Measurements from ENCODE around the gene SCLT1.

Gene SCLT1

DNA sequence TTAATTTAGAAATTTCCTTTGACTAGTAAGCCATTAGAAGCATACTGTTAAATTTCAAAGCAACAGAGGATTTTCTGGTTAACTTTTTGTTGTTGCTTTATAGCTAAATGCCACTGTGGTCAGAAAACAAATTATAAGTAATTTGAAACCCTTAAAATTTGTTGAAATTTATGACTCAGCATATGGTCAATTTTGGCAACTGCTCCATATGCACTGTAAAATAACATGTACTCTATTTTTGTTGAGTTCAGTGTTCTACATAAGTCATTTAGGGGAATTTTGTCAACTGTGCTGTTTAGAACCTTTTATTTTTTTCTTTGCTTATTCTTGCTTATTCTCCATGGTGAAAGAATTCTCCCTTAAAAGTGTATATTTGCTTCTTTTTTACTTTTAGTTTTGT, 28.6 kb downstream of the SCLT1 start:
- DNase-seq: no peak

DNA sequence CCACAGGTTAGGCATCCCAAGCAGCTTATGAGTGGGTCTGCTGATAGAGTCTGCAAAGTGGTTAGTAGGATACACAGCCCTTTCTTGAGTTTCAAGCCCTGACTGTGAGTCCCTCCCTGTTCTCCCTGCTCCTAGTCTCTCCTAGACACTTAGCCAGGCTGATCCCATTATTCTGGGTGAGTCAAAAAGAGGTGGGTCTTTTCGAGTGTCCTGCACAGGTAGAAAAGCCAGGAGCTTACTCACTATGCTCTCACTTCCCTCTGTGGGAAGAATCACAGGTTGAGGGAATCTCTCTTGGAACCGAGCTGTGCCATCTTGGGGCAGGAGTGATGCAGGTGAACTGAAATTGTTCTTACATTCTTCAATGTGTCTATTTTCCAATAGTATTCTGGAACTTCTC, 29.7 kb downstream of the SCLT1 start:
- no peak for DNase-seq

DNA sequence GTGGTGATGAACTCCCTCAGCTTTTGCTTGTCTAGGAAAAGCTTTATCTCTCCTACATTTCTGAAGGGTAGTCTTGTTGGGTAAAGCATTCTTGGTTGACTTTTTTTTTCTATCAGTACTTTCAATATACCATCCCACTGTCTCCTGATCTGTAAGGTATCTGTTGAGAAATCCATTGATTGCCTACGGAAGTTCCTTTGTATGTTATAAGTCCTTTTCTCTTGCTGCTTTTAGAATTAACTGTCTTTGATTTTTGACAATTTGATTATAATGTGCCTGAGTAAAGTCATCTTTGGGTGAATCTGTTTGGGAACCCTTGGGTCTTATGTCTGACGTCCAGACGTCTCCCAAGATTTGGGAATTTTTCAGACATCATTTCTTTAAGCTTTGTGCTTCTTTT, 30.8 kb downstream of the SCLT1 start:
- no peak for DNase-seq

DNA sequence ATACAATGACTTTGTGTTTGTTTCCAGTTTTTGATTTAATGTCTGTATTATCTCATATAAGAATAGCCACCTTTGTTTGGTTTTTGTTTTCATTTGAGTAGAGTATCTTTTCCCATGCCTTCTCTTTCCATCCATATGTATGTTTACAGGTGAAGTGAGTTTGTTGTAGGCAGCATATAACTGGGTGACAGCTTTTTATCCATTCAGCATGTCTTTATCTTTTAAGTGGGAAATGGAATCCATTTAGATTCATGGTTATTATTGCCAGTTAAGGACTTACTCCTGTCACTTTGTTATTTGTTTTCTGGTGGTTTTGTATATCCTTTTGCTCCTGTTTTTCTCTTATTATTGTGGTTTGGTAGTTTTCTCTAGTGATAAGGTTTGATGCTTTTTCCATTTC, 34.3 kb downstream of the SCLT1 start:
- DNase-seq: no peak

DNA sequence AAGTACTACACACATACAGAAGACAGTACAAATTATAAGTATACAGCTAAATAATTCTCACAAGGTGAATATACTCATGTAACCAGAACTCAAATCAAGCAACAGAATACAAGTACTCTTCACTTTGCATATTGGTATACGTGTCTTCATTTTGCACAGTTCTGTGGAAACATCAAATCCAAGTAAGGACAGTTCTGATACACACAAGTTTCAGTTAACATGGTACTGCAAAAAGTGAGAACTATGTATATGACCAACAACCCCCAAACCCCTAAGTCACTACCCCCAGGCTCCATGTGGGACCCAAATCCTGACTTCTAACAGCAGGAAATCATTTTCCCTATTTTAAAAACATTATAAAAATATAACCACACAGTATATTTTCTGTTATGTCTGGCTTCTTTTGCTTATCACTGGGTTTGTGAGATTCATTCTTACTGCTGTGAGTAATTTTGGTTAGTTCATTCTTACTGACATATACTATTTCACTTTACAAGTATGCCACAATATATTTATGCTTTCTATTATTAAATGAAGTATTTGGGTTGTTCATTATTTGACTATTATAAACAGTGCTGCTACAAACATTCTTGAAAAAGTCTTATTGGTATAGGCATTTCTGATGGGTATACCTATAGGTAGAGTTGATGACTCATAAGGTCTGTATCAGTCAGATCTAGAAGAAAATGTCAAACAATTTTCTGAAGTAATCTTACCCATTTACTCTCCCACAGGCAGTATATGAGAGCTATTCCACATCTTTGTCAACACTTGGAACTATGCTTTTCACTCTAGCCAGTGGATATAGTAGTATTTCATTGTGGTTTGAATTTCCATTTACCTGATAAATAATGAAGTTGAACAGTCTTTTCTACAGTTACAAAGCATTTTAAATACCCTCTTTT, 47.0 kb downstream of the SCLT1 start:
- no peak for DNase-seq

DNA sequence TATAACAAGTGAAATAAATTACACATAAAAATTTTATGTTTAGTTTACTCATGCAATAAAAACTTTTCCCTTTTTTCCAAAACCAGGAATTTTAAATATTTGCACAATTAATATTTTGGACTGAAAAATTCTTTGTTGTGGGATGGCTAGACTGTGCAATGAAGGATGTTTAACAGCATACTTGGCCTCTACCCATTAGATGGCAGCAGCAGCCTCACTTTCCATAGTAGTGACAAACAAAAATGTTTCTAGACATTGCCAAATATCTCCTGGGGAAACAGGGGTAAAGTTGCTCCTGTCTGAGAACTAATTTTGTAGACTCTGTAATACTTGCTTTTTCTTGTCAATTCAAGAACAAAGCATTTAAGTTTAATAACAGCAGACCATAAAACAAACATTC, 49.8 kb downstream of the SCLT1 start:
- DNase-seq: no peak

DNA sequence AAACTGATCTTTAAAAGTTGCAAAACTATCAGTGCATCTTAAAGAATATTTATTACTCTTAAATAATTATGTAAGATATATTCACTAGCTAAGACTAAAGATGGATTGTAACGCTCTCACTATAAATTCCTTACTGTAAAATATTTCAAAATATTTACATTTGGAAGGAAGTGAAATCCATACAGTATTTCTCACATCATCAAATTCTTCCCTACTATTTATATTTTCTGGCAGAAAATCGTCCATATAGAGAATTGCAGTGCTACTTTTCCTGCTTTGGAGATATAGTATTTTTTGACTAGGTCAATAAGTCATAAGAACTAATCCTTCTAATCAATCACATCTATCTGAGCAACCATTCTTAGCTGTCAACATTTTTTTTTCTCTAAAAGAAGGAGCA, 52.9 kb downstream of the SCLT1 start:
- DNase-seq: no peak

DNA sequence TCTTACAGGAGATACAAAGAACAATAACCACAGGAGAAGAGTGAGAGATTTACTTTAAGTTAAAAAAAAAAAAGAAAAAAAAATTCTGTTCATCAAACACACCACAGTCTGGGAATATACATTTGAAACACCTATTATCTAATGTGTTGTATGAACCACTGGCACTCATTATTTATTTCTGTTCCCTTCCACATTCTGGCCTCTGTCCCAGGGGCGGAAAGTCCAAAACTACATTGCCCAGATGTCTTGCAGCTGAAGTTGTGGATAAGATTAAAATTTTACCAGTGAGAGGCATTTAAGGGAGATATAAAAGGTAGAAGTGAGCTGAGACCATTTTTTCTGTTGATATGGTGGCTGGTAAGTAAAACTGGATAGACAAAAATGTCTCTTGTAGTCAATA, 56.2 kb downstream of the SCLT1 start:
- DNase-seq: no peak

DNA sequence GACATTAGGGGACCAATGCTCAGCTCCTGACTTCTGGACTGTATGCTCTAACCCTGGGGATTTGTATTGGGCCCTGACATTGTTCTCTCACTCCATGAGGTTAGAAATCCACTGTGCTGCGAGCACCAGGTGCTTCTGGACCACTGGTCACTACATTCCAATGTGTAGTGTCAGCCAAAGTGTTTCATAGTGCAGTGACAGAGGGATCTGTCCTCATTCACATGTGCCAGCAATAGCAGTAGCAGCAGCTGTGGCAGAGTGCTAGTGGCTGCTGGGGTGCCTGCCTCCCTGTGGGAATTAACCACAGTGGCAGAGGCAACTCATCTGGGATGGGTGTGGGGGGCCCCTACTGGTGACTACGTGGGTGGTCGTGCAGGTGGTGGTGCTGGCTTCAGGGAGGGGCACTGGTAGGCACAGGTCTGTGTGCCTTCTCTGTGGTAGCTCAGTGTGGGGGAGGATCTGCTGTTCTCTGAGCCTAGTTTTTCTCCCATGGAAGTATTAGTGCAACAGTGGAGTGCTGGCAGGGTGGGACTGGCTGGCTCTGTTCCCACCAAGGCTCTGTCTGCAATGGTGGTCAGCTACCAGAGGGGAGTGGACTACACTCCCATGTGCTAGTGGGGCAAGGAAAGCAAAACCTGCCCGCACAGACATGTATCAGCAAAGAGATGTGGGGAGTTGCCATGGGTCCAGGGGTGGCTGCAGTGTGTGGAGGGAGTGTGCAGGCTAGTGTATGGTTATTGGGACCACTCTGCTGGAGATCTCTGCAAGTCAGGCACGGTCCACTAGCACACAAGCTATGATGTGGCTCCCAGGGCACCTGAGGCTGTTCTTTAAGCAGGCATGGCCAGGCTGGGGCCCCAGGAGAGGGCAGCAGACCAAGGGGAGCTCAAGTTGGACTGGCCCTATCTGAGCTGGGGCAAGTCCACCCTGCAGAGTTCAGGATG, 78.5 kb downstream of the SCLT1 start:
- no peak for DNase-seq

DNA sequence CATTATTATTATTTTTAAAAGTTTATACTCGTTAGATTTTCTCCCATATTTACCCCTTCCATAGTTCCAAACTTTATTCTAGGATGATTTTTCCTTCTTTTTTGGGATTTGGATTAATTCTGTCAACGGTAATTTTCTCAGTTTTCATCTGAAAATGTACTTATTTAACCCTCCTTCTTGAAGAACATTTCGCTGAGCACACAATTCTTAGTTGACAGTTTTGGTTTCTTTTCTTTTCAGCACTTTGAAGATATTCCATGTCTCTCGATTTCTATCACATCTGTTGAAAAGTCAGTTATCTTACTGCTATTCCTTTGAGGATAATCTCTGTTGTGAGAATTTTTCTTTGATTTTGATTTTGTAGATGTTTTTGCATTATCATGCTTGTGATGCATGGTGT, 85.2 kb downstream of the SCLT1 start:
- no peak for DNase-seq

DNA sequence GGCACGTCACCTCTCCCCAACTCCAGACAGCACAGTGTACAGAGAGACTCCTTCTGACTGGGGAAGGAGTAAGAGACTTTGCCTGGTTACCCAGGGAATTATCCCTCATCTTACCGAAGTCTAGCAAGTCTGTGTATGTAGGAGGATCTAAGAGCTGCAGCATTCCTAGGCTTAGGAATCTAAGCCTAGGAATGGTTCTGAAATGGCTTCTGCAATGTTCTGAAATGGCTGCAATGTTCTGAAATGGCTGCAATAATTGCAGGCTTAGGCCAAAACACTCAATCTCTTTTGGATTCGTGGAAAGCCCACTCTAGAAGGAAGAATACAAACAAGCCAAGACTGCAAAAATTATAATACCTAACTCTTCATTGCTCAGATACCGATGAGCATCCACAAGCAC, 106.4 kb downstream of the SCLT1 start:
- no peak for DNase-seq

DNA sequence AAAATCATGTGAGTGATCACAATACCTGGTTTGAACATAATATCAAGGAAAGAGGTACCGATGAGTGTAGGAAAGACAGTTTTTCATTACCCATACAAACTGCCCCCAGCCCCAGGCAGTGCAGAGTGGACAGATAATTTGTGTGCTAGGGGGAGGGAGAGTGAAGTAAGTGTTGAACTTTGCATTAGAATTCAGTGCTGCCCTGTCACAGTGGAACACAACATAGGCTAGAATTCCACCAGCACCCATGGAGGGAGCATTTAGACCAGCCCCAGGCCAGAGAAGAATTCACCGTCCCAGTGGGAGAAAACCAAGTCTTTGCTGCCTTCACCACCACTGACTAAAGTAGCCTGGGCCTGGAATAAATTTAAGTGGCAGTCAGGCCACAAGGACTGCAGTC, 107.3 kb downstream of the SCLT1 start:
- DNase-seq: no peak

DNA sequence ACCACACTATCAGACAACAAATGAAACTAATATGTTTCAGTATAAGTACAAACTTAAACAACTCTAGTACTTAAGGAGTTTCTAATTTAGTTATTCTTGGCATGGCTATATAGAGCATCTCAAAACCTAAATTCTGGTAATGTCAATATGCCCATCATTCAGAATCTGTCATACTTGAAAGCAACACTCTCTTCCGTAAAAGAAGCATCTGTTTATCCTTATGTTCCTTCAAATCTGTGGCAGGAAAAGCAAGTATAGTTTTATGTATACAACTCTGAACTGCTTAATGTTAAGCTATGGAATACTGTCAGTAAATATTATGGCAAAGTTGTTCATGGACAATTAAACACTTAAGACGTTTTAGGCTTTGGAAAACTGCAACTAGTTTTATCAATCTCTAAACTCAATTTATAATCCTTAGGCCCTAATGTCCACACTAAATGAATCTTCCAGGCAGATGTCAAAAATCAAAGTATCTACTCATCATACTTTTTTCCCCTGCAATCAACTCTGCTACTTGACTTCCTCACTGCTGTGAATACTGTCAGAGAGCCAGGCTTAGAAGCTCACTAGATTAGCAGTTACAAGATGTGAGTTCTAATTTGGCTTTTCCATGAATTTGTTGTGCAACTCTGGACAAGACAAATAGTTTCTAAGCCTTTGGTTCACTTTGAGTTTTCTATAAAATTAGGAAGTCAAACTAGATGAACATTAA, 109.4 kb downstream of the SCLT1 start:
- no peak for DNase-seq

DNA sequence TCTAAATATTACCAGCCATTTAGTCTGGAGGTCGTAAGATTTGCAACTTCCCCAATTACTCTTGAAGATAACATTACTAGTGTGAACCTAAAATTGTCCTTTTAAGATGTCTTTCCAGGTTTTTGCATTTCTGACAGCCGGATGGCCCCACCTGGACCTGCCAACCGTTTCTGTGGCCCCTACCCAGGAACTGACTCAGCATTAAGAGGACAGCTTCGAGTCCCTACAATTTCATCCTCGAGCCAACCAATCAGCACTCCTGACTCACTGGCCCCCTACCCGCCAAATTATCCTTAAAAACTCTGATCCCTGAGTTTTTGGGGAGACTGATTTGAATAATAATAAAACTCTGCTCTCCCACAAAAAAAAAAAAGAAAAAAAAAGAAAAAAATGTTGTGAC, 112.0 kb downstream of the SCLT1 start:
- DNase-seq: no peak

DNA sequence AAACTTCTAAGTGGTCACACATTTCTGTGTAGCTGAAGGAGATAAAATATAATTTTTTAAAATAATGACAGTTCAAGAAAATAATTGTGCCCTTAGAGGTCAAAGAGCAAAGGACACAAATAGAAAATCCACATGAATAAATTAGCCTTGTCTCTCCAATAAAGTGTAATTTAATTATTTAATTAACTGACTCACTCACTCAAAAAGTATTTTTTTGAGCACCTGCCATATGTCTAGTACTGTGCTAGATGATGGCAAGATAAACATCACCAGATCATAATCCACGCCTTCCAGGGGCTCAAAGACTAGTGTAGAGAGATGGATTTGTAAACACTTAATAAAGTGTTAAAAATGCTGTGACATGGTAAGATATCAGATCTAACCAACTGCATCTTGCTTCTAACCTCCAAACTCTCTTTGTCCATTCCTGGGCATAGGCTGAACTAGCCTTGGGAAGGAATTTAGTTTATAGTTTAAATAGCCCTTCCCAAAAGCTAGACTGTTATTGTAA, 112.5 kb downstream of the SCLT1 start:
- DNase-seq: no peak

DNA sequence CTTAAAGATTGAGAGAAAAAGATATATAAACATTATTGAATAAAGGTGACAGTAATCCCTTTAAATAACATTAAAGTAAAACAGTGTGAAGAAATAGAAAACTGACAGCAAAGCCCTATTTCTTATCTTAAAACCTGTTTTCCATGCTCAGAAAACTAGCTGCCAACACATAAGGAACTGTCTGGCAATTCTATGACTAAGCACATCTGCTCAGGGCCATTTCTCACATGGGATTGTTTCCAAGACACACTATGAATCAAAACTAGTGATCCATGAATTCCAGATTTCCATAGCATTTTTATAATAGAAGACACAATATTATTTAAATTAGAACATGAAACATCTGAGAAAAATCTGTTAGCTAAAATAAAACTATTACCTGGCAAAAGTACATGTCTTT, 113.4 kb downstream of the SCLT1 start:
- no peak for DNase-seq

DNA sequence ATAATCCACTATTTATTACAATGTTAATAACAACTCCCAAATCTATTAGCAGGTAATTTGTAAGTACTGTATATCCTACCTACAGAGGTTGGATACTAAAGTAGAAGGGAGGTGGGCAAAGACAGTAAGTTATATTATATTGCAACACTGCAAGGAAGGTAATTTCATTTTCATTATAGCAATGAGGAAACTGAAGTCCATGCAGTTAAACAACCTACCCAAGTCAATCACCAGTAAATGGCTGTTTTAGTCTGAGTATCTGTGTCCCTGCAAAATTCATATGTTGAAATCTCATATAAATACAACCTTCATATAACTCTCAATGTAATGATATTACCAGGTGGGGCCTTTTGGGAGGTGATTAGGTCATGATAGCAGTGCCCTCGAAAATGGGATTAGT, 114.4 kb downstream of the SCLT1 start:
- DNase-seq: no peak

DNA sequence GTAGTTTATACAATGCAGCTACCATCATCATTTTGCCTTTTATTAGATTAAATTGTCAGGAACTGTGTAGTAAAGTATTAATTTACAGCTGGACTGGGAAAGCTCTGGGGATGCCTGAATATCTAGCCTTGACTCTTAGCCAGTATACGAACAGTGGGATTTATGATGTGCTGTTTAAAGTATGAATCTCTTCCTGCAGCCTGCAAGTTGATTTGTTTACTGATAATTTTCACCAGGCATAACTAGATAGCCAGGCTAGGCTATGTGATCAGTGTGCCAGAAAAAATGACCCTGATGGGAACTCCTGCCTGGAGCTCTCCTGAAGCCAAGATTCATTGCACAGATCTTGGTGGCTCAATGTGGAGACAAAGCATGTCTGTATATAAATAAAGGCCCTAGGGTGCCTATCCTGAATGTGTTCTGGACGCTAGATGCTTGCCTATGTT, 119.2 kb downstream of the SCLT1 start:
- DNase-seq: no peak

DNA sequence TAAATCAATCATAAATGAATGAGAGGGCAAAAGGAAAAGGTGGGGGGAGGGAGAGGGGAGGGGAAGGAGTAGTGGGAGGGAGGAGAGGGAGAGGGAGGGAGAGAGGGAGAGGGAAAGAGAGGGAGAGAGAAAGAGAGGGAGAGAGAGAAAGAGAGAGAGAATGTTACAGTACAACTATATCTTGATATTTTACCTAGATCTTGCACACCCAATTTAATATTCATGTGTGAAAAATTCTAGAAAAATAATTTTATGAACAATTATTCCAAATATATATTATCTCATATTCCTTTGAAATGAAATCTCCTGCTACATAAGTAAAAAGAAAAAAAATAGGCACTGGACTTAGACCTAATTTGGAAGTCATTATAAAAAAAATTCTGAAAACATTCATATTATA, 120.0 kb downstream of the SCLT1 start:
- no peak for DNase-seq

DNA sequence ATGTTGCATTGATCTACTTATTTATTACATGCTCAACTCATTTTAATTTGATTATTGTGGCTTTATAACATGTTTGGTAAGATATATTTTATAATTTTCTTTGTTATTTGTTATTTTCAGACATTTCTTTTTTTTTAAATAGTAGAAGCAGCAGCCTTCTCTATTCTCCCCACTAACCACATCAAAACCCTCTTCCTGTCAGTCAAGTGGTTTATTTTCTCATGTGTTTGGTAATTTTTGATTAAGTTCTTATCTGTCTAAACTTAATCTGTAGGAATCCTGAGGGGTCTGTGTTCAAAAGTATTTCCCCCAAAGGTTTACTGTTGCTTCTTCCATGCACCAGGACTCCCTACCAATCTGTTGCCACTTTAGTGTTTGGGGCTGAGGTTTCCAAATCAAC, 131.9 kb downstream of the SCLT1 start:
- no peak for DNase-seq

DNA sequence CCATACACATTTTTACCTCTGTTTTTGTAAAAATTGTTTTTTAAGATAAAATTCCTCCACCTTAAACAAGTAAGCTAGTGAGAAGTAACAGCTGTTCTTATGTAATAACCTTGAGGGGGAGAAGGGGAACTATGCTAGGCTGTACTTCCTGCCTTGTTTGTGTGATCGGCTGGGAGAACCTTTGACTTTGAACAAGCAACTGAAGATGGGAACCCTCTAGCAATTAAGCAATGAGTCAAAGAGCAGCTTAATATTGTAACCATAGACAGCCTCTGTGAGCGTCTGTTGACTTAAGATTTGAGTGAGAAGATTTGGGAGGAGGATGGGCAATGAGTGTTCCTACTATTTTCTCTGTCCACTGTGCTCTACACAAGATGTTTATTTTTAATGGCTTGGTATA, 135.1 kb downstream of the SCLT1 start:
- no peak for DNase-seq

DNA sequence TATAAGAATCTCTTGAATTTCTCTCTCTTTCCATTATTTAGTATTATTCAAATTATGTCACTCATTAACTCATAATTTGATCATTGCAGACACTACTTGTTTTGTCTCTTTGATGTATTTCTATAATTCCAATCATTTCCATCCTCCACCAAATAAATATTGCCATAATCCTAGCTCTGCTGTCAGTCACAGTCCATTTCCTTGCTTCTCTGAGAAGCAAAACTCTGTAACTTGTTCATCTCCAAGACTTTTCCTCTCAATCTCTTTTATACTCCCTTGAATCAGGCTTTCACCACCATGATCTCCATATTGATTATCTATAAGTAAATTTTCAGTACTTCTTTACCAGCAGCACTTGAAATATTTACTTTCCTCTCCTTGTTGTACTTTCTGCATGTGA, 135.9 kb downstream of the SCLT1 start:
- DNase-seq: no peak

DNA sequence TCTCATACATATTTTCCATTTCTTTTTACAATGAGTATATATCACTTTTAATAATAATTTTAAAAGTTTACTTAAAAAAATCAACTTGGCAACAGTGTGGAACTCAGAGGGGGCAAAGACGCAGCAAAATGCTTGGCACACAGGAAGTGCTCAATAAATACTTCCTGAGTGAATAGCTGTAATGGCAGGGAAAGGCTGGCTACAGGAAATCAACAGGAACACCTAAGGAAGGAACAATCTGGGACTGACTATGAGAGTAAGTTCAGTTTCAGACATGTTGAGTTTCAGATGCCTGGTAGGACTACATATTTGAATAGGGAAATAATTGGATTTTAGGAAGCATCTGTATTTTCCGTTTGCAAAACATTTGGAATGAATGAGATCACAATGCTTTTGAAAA, 137.6 kb downstream of the SCLT1 start:
- DNase-seq: no peak

Measured in activated CD8-positive, alpha-beta memory T cell treated with anti-CD3 and anti-CD28 coated beads for 24 hours (primary cell).